Measurements from ENCODE around the gene NOC2L. TPM values are rescaled to one million over a fixed set of nuclear protein-coding genes. Genes with fewer than 3 reads are reported as not detected.

Gene NOC2L
- total RNA-seq, 1 donor from 2014 or later, result 192 TPM

DNA sequence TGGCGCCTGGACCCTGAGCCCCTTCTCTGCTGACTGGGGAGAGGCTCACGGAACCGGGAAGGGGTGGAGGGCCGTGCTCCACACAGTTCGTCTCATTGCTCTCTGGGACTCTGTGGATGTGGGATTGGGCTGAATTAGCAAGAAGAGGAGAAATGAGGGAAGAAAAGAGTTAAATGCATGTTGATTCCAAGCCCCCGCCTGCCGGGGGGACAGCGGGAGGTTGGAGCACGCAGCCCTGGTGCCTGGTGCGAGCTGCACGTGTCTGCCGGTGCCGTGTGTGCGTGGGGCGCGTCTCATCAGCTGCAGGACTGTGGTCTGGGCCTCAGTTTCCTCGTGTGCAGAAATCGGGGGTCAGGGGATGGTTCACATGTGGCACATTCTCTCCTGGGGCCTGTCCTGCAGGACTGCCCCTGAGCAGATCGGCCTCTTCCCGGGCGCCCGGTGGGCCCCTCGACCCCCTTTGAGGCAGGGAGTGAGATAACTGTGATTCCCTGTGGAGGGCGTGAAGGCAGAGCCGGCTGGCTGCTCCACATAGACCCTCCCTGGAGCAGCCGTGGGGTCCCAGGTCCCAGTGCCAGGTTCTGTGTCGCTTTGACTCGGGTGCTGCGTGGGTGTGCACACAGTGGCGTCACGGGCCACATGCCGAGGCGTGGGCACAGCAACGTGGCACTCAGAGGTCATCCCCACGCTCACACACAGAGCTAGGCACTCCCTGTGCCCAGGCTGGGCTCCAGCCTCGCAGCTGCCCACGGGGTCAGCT is 23.9 kb downstream of the NOC2L start:
- Mint-ChIP-seq H3K27ac (peak overlapping the region; percentile 29), H3K4me3 (no peak overlapping the region), H3K36me3 (ENCODE audit: low read depth) (no peaks in the 10 kb centered on the region), H3K4me1 (peaks cover 3% of the 10 kb centered on the region), H3K27me3 (peaks cover 40% of the 10 kb centered on the region), H3K9me3 (no peaks in the 10 kb centered on the region)
- DNase-seq, result no peak
- intact Hi-C loops (cut with micrococcal nuclease), result loop anchor here (5.0 kb wide), 1 partner anchor 33 kb away; no protein-coding TSS in a partner anchor

DNA sequence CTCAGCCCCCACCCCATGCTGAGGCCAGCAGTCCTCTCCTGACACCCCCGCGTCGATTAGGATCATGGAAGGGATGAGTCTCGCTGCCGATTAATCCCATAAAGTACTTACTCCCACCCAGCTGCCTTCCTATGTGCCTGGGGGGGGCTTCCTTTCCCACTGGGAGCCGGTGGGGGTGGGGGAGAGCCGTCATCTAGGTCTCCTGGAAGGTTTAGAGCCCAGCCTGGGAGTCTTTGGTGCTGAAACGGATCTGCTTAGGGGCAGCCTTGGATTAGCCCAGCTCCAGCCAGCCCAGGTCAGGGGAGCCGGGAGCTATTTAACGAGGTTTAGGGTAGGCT is 25.5 kb downstream of the NOC2L start:
- intact Hi-C loops (cut with micrococcal nuclease), result no loop called here

DNA sequence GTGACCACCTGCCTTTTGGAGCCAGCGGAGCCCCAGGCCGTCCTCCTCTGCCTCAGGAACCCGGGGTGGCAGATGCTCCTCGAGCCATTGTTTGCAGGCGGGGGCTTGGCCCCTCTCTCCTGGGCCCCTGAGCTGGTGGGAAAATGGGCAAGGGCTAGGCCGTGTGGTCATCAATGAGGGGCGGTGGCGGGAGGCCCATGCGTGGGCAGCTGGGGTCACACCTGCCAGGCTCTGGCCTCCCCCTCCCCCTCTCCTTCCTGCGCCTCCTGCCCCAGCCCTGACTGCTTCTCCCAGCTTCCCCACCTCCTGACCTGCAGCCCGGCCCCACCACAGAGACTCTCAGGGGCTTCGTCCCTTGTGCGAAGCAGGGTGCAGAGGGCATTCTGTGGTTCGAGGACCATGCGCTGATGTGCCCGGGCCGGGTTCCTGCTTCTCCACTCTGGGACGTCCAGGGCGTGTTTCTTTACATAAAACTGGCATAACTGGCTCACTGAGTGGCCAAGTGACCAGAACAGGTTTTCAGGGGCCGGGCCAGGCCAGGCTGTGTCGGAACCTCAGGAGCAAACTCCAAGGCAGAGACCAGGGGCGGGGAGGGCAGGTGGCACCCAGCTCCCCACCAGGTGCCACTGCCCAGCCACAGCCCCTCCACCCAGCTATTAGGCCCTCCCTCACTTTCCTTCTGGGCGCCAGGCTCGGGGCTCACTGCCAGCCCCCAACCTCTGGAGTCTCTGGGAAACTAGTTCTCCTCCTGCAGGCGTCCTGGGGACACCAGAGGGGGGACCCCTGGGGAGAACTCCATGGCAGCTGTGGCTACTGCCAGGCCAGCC is 26.1 kb downstream of the NOC2L start:
- no peak overlapping the region for H3K4me3 Mint-ChIP-seq
- intact Hi-C loops (cut with micrococcal nuclease), result no loop called here
- H3K27ac Mint-ChIP-seq, result no peak overlapping the region
- no peak for DNase-seq
- H3K4me1 Mint-ChIP-seq, result peaks cover 3% of the 10 kb centered on the region
- H3K27me3 Mint-ChIP-seq, result peaks cover 29% of the 10 kb centered on the region
- no peaks in the 10 kb centered on the region for H3K36me3 Mint-ChIP-seq (ENCODE audit: low read depth)
- no peaks in the 10 kb centered on the region for H3K9me3 Mint-ChIP-seq

More for the DNA sequence above, 25.5 kb downstream of the NOC2L start:
- no peak for DNase-seq
- no peaks in the 10 kb centered on the region for H3K9me3 Mint-ChIP-seq
- H3K4me3 Mint-ChIP-seq, result no peak overlapping the region
- peaks cover 3% of the 10 kb centered on the region for H3K4me1 Mint-ChIP-seq
- H3K36me3 Mint-ChIP-seq (ENCODE audit: low read depth), result no peaks in the 10 kb centered on the region
- H3K27ac Mint-ChIP-seq, result no peak overlapping the region
- H3K27me3 Mint-ChIP-seq, result peaks cover 33% of the 10 kb centered on the region

DNA sequence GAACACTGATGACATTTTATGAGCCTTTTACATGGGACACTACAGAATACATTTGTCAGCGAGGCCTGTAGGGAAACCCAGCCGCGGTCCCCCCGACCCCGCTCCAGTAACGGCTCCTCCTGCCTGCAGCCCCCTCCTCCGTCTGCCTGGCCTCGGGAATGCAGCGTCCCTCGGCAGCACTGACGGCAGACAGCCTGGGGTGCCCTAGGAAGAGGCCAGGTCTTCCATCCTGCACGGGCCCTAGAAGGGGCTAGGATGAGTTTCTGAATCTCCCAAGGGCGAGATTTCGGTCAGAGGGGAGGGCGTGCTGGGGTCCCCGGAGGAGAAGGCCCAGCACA is 26.9 kb downstream of the NOC2L start:
- Mint-ChIP-seq H3K9me3 (no peaks in the 10 kb centered on the region), H3K27ac (no peak overlapping the region), H3K36me3 (ENCODE audit: low read depth) (no peaks in the 10 kb centered on the region), H3K27me3 (peaks cover 31% of the 10 kb centered on the region), H3K4me1 (peaks cover 3% of the 10 kb centered on the region), H3K4me3 (no peak overlapping the region)
- no peak for DNase-seq
- intact Hi-C loops (cut with micrococcal nuclease), result no loop called here

DNA sequence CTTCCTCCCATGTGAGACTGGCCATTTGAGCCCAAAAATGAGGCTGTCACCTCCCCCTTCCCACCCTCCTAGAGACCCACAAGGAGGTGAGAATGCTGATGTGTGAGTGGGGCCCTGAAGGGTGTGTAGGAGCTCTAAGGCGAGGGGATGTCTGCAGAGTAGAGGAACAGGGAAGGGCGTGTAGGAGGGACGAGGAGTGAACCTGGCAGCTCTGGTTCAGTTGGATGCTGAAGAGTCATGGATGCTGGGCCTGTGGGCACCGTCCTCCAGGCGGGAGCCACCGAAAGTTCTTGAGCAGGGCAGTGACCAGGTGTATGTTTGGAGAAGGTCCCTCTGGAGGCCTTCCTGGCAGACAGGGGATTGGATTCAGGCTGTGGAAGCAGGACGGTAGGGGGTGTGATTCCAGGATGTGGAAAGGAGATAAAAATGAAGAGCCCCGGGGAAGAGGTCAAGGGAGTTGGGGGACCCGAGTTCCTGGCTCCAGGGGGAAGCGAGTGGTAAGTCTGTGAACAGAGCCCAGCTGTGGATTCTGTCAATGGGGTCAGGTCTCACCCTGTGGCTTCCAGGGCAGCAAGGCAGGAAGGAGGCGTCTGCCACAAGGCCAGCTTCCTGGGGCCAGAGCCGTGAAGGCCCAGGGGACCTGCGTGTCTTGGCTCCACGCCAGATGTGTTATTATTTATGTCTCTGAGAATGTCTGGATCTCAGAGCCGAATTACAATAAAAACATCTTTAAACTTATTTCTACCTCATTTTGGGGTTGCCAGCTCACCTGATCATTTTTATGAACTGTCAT is 27.5 kb downstream of the NOC2L start:
- intact Hi-C loops (cut with micrococcal nuclease), result no loop called here
- Mint-ChIP-seq H3K27me3 (peaks cover 32% of the 10 kb centered on the region), H3K4me1 (peaks cover 3% of the 10 kb centered on the region), H3K4me3 (no peak overlapping the region), H3K36me3 (ENCODE audit: low read depth) (no peaks in the 10 kb centered on the region), H3K27ac (peak overlapping the region; percentile 51), H3K9me3 (no peaks in the 10 kb centered on the region)
- DNase-seq, result no peak

DNA sequence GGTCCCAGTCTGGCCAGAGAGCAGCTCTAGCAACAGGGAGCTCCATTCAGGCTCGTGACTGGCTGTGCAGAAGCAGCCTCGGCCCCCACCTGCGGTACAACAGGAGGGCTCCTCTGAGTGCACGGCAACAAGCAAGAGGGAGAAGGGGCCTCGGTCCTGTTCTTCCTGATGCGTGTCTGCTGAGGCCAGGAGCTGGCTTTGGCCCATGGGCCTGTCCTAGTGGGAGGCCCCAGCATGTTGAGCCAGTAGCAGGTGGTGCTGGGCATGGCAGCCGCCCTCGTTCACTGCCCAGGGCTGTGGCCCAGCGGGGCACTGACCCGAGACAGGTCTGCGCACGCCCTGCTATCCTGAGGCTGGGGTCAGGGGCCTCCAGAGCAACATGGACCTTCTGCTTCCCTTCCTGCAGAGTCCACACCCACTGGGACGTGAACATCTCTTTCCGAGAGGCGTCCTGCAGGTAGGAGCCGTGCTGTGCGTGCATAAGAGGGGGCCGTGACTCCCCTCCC is 28.4 kb downstream of the NOC2L start:
- H3K36me3 Mint-ChIP-seq (ENCODE audit: low read depth), result no peaks in the 10 kb centered on the region
- no peaks in the 10 kb centered on the region for H3K9me3 Mint-ChIP-seq
- intact Hi-C loops (cut with micrococcal nuclease), result no loop called here
- peaks cover 39% of the 10 kb centered on the region for H3K27me3 Mint-ChIP-seq
- H3K4me1 Mint-ChIP-seq, result peaks cover 3% of the 10 kb centered on the region
- no peak overlapping the region for H3K27ac Mint-ChIP-seq
- no peak overlapping the region for H3K4me3 Mint-ChIP-seq
- DNase-seq, result no peak

DNA sequence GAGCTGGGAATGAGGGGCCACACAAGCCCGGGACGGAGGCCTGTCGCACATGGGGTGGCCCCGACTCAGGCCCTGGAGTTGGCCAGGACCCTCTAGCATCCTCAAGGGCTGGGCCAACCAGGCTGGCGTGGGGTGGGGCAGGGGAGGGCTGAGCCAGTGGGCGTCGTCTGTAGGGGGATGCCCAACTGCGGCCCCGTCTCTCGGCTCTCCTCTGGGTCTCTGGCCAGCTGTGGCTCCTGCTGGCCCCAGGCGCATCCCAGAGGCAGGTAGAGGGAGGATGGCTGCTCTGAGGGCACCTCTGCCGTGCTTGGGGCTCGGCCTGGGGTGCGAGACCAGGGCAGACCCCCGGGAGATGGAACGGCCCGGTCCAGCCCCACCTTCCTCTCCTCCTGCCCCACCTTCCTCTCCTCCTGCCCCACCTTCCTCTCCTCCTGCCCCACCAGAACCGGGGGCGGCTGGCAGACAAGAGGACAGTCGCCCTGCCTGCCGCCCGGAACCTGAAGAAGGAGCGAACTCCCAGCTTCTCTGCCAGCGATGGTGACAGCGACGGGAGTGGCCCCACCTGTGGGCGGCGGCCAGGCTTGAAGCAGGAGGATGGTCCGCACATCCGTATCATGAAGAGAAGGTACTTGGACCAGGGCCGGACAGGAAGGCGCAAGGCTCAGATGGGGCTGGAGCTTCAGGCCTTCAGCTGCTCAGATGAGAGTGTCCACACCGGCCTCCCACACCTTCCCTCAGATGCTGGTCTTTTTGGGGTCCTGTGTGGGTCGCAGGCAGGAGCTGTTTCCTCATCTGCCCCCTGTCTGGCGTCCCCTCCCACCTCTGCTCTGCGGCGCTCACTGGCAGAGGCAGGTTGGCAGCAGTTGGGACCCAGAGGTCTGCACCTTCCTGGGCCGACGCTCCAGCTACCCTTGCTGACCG is 29.1 kb downstream of the NOC2L start:
- peaks cover 2% of the 10 kb centered on the region for H3K4me1 Mint-ChIP-seq
- no peaks in the 10 kb centered on the region for H3K9me3 Mint-ChIP-seq
- no peaks in the 10 kb centered on the region for H3K36me3 Mint-ChIP-seq (ENCODE audit: low read depth)
- H3K27ac Mint-ChIP-seq, result no peak overlapping the region
- intact Hi-C loops (cut with micrococcal nuclease), result no loop called here
- no peak for DNase-seq
- peaks cover 33% of the 10 kb centered on the region for H3K27me3 Mint-ChIP-seq
- H3K4me3 Mint-ChIP-seq, result no peak overlapping the region

DNA sequence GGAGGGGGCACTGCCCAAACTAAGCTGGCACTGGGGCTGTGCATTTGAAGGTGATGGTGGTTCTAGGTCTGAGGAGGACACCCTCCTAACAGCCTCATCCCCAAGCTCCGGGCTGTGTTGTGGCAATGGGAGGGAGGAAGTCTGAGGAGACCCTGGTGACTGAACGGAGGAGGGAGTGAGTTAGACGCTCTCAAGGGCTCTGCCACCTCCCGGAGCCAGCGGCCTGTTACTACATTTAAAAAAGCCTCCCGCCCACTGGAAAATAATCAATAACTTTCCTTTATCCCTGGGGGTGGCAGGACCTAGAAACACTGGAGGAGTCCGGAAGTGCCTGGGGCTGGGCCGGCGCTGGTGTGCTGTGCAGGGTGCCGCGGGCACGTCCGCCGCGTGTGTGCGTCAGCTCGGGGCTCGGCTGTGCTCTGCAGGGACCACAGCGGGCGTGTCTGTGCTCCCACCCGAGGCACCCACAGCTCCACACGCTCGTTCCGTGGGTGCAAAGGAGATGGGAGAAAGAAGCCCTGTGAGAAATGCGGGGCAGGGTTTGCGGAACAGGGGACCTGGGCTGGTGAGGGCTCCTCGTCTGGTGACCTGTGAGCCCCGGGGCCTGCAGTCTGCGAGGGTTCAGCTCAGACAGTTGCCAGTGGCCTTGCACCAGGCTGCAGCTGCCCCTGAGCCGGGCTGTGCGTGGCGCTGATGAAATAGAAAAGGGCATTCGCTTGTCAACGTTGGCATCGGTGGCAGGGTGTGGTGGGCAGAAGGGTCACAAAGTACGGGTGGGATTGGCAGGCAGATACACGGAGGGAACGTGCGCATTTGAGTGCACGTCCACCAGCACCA is 30.0 kb downstream of the NOC2L start:
- Mint-ChIP-seq H3K27me3 (peaks cover 31% of the 10 kb centered on the region), H3K9me3 (no peaks in the 10 kb centered on the region)

DNA sequence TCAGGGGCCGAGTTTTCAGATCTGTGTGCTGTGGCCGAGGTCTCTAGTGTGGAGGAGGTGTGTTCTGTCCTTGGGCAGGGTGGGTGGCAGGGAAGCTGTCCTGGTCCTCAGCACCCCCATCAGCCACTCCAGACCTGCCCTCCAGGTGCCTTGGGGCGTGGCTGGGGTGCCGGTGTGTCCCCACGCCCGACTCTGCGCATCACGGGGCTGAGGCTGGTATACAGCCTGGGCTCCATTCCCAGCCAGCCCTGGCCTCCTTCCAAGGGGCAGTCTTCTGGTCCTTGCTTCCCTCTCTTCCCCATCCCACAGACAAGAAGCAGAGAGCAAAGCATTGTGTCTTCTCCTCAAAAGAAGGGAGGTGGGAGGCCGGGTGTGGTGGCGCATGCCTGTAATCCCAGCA is 31.3 kb downstream of the NOC2L start:
- H3K36me3 Mint-ChIP-seq (ENCODE audit: low read depth), result no peaks in the 10 kb centered on the region
- no peak overlapping the region for H3K27ac Mint-ChIP-seq
- no peak for DNase-seq
- H3K9me3 Mint-ChIP-seq, result no peaks in the 10 kb centered on the region
- no peak overlapping the region for H3K4me3 Mint-ChIP-seq
- H3K27me3 Mint-ChIP-seq, result peaks cover 32% of the 10 kb centered on the region
- H3K4me1 Mint-ChIP-seq, result peaks cover 4% of the 10 kb centered on the region
- intact Hi-C loops (cut with micrococcal nuclease), result no loop called here

More for the DNA sequence above, 30.0 kb downstream of the NOC2L start:
- no peaks in the 10 kb centered on the region for H3K4me1 Mint-ChIP-seq
- no peak for DNase-seq
- no peaks in the 10 kb centered on the region for H3K36me3 Mint-ChIP-seq (ENCODE audit: low read depth)
- no peak overlapping the region for H3K27ac Mint-ChIP-seq
- no peak overlapping the region for H3K4me3 Mint-ChIP-seq
- intact Hi-C loops (cut with micrococcal nuclease), result no loop called here

DNA sequence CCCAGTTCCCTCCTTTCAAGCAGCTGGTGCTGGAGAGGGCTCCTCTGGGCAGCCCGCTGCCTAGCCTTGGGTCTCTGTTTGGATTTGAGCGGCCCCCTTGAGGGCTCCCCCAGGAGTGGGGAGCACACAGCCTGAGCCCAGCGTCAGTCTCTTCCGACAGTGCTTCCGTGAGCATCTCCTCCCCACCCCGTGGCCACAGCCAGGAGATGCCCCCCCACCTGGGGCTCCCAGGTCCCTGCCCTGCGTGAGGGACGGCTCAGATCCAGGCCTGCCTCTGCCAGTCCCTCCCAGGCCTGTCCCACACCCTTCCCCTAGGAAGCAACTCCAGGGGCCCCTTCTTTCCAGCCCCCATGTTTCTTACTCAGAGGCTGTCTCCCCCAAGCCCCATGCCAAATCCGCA is 31.8 kb downstream of the NOC2L start:
- no peaks in the 10 kb centered on the region for H3K36me3 Mint-ChIP-seq (ENCODE audit: low read depth)
- no peak for DNase-seq
- intact Hi-C loops (cut with micrococcal nuclease), result no loop called here
- H3K4me1 Mint-ChIP-seq, result peaks cover 4% of the 10 kb centered on the region
- H3K27me3 Mint-ChIP-seq, result peaks cover 37% of the 10 kb centered on the region
- H3K9me3 Mint-ChIP-seq, result no peaks in the 10 kb centered on the region
- H3K27ac Mint-ChIP-seq, result no peak overlapping the region
- H3K4me3 Mint-ChIP-seq, result no peak overlapping the region

DNA sequence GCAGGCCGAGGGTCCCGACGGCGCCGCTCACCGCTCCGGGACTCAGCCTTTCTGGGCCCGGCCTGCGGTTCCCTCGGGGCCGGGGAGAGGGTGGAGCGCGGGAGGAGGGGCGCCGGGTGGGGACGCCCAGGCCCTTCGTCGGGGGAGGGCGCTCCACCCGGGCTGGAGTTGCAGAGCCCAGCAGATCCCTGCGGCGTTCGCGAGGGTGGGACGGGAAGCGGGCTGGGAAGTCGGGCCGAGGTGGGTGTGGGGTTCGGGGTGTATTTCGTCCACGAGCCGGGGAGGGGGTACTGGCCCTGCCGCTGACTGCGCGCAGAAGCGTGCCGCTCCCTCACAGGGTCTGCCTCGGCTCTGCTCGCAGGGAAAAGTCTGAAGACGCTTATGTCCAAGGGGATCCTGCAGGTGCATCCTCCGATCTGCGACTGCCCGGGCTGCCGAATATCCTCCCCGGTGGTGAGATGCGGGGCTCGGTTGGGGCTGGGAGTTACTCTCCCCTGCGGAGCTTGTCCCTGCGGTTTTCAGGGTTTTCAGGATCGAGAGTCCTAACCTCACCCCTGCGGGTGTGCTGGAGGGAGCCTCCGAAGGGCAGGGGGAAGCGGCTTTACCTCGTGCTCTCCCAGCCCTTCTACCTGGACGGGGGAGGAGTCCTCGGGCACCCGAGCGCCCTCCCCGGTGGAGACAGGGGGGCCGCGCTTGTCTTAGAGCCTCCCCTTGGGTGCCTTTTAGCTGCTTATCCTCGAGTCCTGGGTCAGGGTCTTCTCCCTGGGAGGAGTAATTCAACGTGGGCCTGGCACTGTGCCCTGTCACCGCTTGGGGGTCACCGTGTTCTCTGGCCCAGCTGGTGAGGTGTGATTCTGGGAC is 33.3 kb downstream of the NOC2L start:
- no peaks in the 10 kb centered on the region for H3K9me3 Mint-ChIP-seq
- peaks cover 41% of the 10 kb centered on the region for H3K27me3 Mint-ChIP-seq
- H3K4me3 Mint-ChIP-seq, result no peak overlapping the region
- peaks cover 7% of the 10 kb centered on the region for H3K4me1 Mint-ChIP-seq
- no peaks in the 10 kb centered on the region for H3K36me3 Mint-ChIP-seq (ENCODE audit: low read depth)
- intact Hi-C loops (cut with micrococcal nuclease), result no loop called here
- no peak for DNase-seq
- no peak overlapping the region for H3K27ac Mint-ChIP-seq

Measured in activated CD4-positive, alpha-beta T cell treated with anti-CD3 and anti-CD28 coated beads, Interleukin-2, amount 10 ng/mL, durations not matched to agents 24 days and 14 days (primary cell).